ENCODE data around the gene MYMX.

- TF ChIP-seq, protein P1, sequence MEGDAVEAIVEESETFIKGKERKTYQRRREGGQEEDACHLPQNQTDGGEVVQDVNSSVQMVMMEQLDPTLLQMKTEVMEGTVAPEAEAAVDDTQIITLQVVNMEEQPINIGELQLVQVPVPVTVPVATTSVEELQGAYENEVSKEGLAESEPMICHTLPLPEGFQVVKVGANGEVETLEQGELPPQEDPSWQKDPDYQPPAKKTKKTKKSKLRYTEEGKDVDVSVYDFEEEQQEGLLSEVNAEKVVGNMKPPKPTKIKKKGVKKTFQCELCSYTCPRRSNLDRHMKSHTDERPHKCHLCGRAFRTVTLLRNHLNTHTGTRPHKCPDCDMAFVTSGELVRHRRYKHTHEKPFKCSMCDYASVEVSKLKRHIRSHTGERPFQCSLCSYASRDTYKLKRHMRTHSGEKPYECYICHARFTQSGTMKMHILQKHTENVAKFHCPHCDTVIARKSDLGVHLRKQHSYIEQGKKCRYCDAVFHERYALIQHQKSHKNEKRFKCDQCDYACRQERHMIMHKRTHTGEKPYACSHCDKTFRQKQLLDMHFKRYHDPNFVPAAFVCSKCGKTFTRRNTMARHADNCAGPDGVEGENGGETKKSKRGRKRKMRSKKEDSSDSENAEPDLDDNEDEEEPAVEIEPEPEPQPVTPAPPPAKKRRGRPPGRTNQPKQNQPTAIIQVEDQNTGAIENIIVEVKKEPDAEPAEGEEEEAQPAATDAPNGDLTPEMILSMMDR (IDR thresholded peaks at IDR 0.05), result no peak
- TF ChIP-seq POLR2AphosphoS5 (IDR thresholded peaks at IDR 0.05; ENCODE audit: insufficient read depth in 1 of 2, low read depth in 1 of 2) (no peak), POLR2A (IDR thresholded peaks at IDR 0.05) (no peak)
Measured at GRCh38 chr6:44214307-44214706, 2.4 kb upstream of the MYMX start.
